ENCODE data around the gene SPACA4. TPM values are rescaled to one million over a fixed set of nuclear protein-coding genes. Genes with fewer than 3 reads are reported as not detected.
A peak's percentile ranks its signal among the peaks of the same experiment; 100 is the strongest.

The SPACA4 gene
- total RNA-seq, 1 experiment from 2014 or later = not detected

GRCh38 chr19:48619692-48620585 lies 13.4 kb downstream of the SPACA4 start:
- peak overlapping the region; percentile 90 for H3K4me2 ChIP-seq (ENCODE audit: low read depth, low read length, poor library complexity, severe bottlenecking)
- peaks cover 25% of the 10 kb centered on the region for H4K20me1 ChIP-seq (ENCODE audit: insufficient read depth, low read depth, low read length)
- H3K27ac ChIP-seq (ENCODE audit: low read length) = peak overlapping the region; percentile 77
- H3K9me3 ChIP-seq (ENCODE audit: low read length) = no peaks in the 10 kb centered on the region
- no peak for DNase-seq
- H3K79me2 ChIP-seq (ENCODE audit: low read length) = peaks cover 46% of the 10 kb centered on the region
- no peaks in the 10 kb centered on the region for H3K9me2 ChIP-seq (replicated peaks; ENCODE audit: insufficient read depth, low read length)
- H3K36me3 ChIP-seq (ENCODE audit: insufficient read depth, low read length) = peaks cover 37% of the 10 kb centered on the region
- peak overlapping the region; percentile 95 for H3K9ac ChIP-seq (ENCODE audit: low read length)
- H3K4me1 ChIP-seq (ENCODE audit: low read length) = peaks cover 47% of the 10 kb centered on the region
- H2AFZ ChIP-seq (ENCODE audit: low read length) = no peak overlapping the region
- H3K4me3 ChIP-seq (ENCODE audit: low read length) = peak overlapping the region; percentile 93
- H3K27me3 ChIP-seq (ENCODE audit: low read length) = no peaks in the 10 kb centered on the region

GRCh38 chr19:48623556-48624066 lies 17.1 kb downstream of the SPACA4 start:
- Histone ChIP-seq H3K36me3 (ENCODE audit: insufficient read depth, low read length) (peaks cover 5% of the 10 kb centered on the region), H3K79me2 (ENCODE audit: low read length) (peaks cover 35% of the 10 kb centered on the region), H3K27me3 (ENCODE audit: low read length) (no peaks in the 10 kb centered on the region), H3K4me2 (ENCODE audit: low read depth, low read length, poor library complexity, severe bottlenecking) (peak overlapping the region; percentile 67), H3K9me3 (ENCODE audit: low read length) (no peaks in the 10 kb centered on the region), H2AFZ (ENCODE audit: low read length) (no peak overlapping the region), H3K27ac (ENCODE audit: low read length) (no peak overlapping the region; the same call in 1 of the 2 replicates), H3K4me3 (ENCODE audit: low read length) (peak overlapping the region; percentile 59), H3K9me2 (replicated peaks; ENCODE audit: insufficient read depth, low read length) (no peaks in the 10 kb centered on the region), H3K4me1 (ENCODE audit: low read length) (peaks cover 35% of the 10 kb centered on the region), H4K20me1 (ENCODE audit: insufficient read depth, low read depth, low read length) (peaks cover 8% of the 10 kb centered on the region), H3K9ac (ENCODE audit: low read length) (peak overlapping the region; percentile 65)
- no peak for DNase-seq

- Histone ChIP-seq H3K79me2 (ENCODE audit: low read length) (peaks cover 32% of the 10 kb centered on the region), H3K9me3 (ENCODE audit: low read length) (no peaks in the 10 kb centered on the region), H3K4me1 (ENCODE audit: low read length) (peaks cover 35% of the 10 kb centered on the region), H2AFZ (ENCODE audit: low read length) (no peak overlapping the region), H3K4me3 (ENCODE audit: low read length) (peak overlapping the region; percentile 93), H3K27ac (ENCODE audit: low read length) (no peak overlapping the region; the same call in 1 of the 2 replicates), H3K36me3 (ENCODE audit: insufficient read depth, low read length) (peaks cover 3% of the 10 kb centered on the region; the same call in 1 of the 2 replicates), H3K9me2 (replicated peaks; ENCODE audit: insufficient read depth, low read length) (no peaks in the 10 kb centered on the region), H3K27me3 (ENCODE audit: low read length) (no peaks in the 10 kb centered on the region), H3K4me2 (ENCODE audit: low read depth, low read length, poor library complexity, severe bottlenecking) (peak overlapping the region; percentile 86), H3K9ac (ENCODE audit: low read length) (peak overlapping the region; percentile 88), H4K20me1 (ENCODE audit: insufficient read depth, low read depth, low read length) (peaks cover 6% of the 10 kb centered on the region; the same call in 1 of the 2 replicates)
- DNase-seq = peak; percentile 99
These were observed 17.6 kb downstream of the SPACA4 start for GRCh38 chr19:48624067-48624594.

GRCh38 chr19:48624791-48625723 lies 18.5 kb downstream of the SPACA4 start:
- Histone ChIP-seq H3K9me3 (ENCODE audit: low read length) (no peaks in the 10 kb centered on the region), H2AFZ (ENCODE audit: low read length) (no peak overlapping the region), H3K79me2 (ENCODE audit: low read length) (peaks cover 25% of the 10 kb centered on the region), H3K4me2 (ENCODE audit: low read depth, low read length, poor library complexity, severe bottlenecking) (peak overlapping the region; percentile 86), H4K20me1 (ENCODE audit: insufficient read depth, low read depth, low read length) (peaks cover 10% of the 10 kb centered on the region), H3K4me3 (ENCODE audit: low read length) (peak overlapping the region; percentile 93), H3K27ac (ENCODE audit: low read length) (no peak overlapping the region; the same call in 1 of the 2 replicates), H3K9ac (ENCODE audit: low read length) (peak overlapping the region; percentile 88), H3K27me3 (ENCODE audit: low read length) (no peaks in the 10 kb centered on the region), H3K4me1 (ENCODE audit: low read length) (peaks cover 33% of the 10 kb centered on the region), H3K9me2 (replicated peaks; ENCODE audit: insufficient read depth, low read length) (no peaks in the 10 kb centered on the region), H3K36me3 (ENCODE audit: insufficient read depth, low read length) (peaks cover 11% of the 10 kb centered on the region)
- no peak for DNase-seq

GRCh38 chr19:48625891-48626327 lies 19.4 kb downstream of the SPACA4 start:
- no peak overlapping the region for H3K4me3 ChIP-seq (ENCODE audit: low read length)
- H3K36me3 ChIP-seq (ENCODE audit: insufficient read depth, low read length) = peaks cover 14% of the 10 kb centered on the region
- H3K4me1 ChIP-seq (ENCODE audit: low read length) = peaks cover 28% of the 10 kb centered on the region
- peaks cover 13% of the 10 kb centered on the region for H4K20me1 ChIP-seq (ENCODE audit: insufficient read depth, low read depth, low read length)
- H3K9me3 ChIP-seq (ENCODE audit: low read length) = no peaks in the 10 kb centered on the region
- H3K27ac ChIP-seq (ENCODE audit: low read length) = no peak overlapping the region
- H3K9ac ChIP-seq (ENCODE audit: low read length) = no peak overlapping the region
- peaks cover 19% of the 10 kb centered on the region for H3K79me2 ChIP-seq (ENCODE audit: low read length)
- no peaks in the 10 kb centered on the region for H3K9me2 ChIP-seq (replicated peaks; ENCODE audit: insufficient read depth, low read length)
- no peak overlapping the region for H3K4me2 ChIP-seq (ENCODE audit: low read depth, low read length, poor library complexity, severe bottlenecking)
- no peak for DNase-seq
- no peak overlapping the region for H2AFZ ChIP-seq (ENCODE audit: low read length)
- H3K27me3 ChIP-seq (ENCODE audit: low read length) = no peaks in the 10 kb centered on the region

- no peak overlapping the region for H3K27ac ChIP-seq (ENCODE audit: low read length)
- H3K27me3 ChIP-seq (ENCODE audit: low read length) = no peaks in the 10 kb centered on the region
- no peaks in the 10 kb centered on the region for H3K9me2 ChIP-seq (replicated peaks; ENCODE audit: insufficient read depth, low read length)
- DNase-seq = no peak
- H3K36me3 ChIP-seq (ENCODE audit: insufficient read depth, low read length) = peaks cover 14% of the 10 kb centered on the region
- no peaks in the 10 kb centered on the region for H3K9me3 ChIP-seq (ENCODE audit: low read length)
- H3K4me2 ChIP-seq (ENCODE audit: low read depth, low read length, poor library complexity, severe bottlenecking) = no peak overlapping the region
- no peak overlapping the region for H2AFZ ChIP-seq (ENCODE audit: low read length)
- H3K79me2 ChIP-seq (ENCODE audit: low read length) = peaks cover 19% of the 10 kb centered on the region
- H3K4me3 ChIP-seq (ENCODE audit: low read length) = no peak overlapping the region
- no peak overlapping the region for H3K9ac ChIP-seq (ENCODE audit: low read length)
- H3K4me1 ChIP-seq (ENCODE audit: low read length) = peaks cover 21% of the 10 kb centered on the region
- H4K20me1 ChIP-seq (ENCODE audit: insufficient read depth, low read depth, low read length) = peaks cover 13% of the 10 kb centered on the region
These were observed 20.8 kb downstream of the SPACA4 start for GRCh38 chr19:48627201-48627864.

GRCh38 chr19:48627865-48628314 lies 21.3 kb downstream of the SPACA4 start:
- Histone ChIP-seq H2AFZ (ENCODE audit: low read length) (no peak overlapping the region), H3K4me3 (ENCODE audit: low read length) (no peak overlapping the region), H3K27me3 (ENCODE audit: low read length) (no peaks in the 10 kb centered on the region), H3K9me3 (ENCODE audit: low read length) (no peaks in the 10 kb centered on the region), H3K27ac (ENCODE audit: low read length) (no peak overlapping the region), H3K36me3 (ENCODE audit: insufficient read depth, low read length) (peaks cover 14% of the 10 kb centered on the region), H3K9me2 (replicated peaks; ENCODE audit: insufficient read depth, low read length) (no peaks in the 10 kb centered on the region), H3K4me2 (ENCODE audit: low read depth, low read length, poor library complexity, severe bottlenecking) (no peak overlapping the region), H3K79me2 (ENCODE audit: low read length) (peaks cover 19% of the 10 kb centered on the region), H4K20me1 (ENCODE audit: insufficient read depth, low read depth, low read length) (peaks cover 13% of the 10 kb centered on the region), H3K9ac (ENCODE audit: low read length) (no peak overlapping the region), H3K4me1 (ENCODE audit: low read length) (peaks cover 19% of the 10 kb centered on the region)
- DNase-seq = no peak

All from Karpas-422 (cell line).